Glutamatergic neuron (in vitro differentiated cells): ENCODE data around the gene GCC2. TPM values are rescaled to one million over a fixed set of nuclear protein-coding genes. Genes with fewer than 3 reads are reported as not detected.

Source experiments
- DNase-seq: peaks from one replicate; pipeline ENCODE4 v3.0.0; 2022
- H3K27ac Mint-ChIP-seq: one replicate; pipeline ENCODE4 v1.8.0; 2020; ENCODE audit warnings: mild to moderate bottlenecking, mixed read lengths, inconsistent platforms; ENCODE audit not compliant: unreplicated experiment
- H3K27me3 Mint-ChIP-seq: one replicate; pipeline ENCODE4 v1.8.0; 2020; ENCODE audit warnings: mild to moderate bottlenecking, moderate library complexity, mixed read lengths, inconsistent platforms; ENCODE audit not compliant: unreplicated experiment
- H3K36me3 Mint-ChIP-seq: one replicate; pipeline ENCODE4 v1.8.0; 2020; ENCODE audit warnings: mild to moderate bottlenecking, mixed read lengths, inconsistent platforms; ENCODE audit not compliant: unreplicated experiment
- H3K4me1 Mint-ChIP-seq: one replicate; pipeline ENCODE4 v1.8.0; 2020; ENCODE audit warnings: mild to moderate bottlenecking, low read depth, mixed read lengths, inconsistent platforms; ENCODE audit not compliant: unreplicated experiment
- H3K4me3 Mint-ChIP-seq: one replicate; pipeline ENCODE4 v1.8.0; 2020; ENCODE audit warnings: mild to moderate bottlenecking, mixed read lengths, inconsistent platforms; ENCODE audit not compliant: unreplicated experiment
- H3K9me3 Mint-ChIP-seq: one replicate; pipeline ENCODE4 v1.8.0; 2020; ENCODE audit warnings: mild to moderate bottlenecking, moderate library complexity, mixed read lengths, inconsistent platforms; ENCODE audit not compliant: unreplicated experiment
- CTCF ChIP-seq: fragments of 200-600 bp; sonication (generic); IDR thresholded peaks from one replicate; pipeline ENCODE4 v1.5.0; 2021; ENCODE audit not compliant: partially characterized antibody, unreplicated experiment
- total RNA-seq: library from RNA; stranded (reverse); fragmentation: NEBNext Ultra II Directional; extraction: Animal tissue kit (Norgen Biotek cat#: 25700); gene quantifications from one replicate; pipeline ENCODE4 v1.2.1, GENCODE V29; 2021; ENCODE audit not compliant: unreplicated experiment

The GCC2 gene
- total RNA-seq, 1 donor from 2014 or later: 36.0 TPM

GRCh38 chr2:108455571-108455970 lies 6.6 kb downstream of the GCC2 start:
- TF ChIP-seq CTCF: no peak

GRCh38 chr2:108458082-108458481 lies 9.1 kb downstream of the GCC2 start:
- TF ChIP-seq CTCF: no peak
- Mint-ChIP-seq H3K9me3 (peaks cover 16% of the 10 kb centered on the region), H3K36me3 (peaks cover 48% of the 10 kb centered on the region), H3K4me1 (no peaks in the 10 kb centered on the region), H3K27me3 (no peaks in the 10 kb centered on the region), H3K27ac (peak overlapping the region; percentile 67), H3K4me3 (peak overlapping the region; percentile 58)
- no peak for DNase-seq

More at GRCh38 chr2:108455571-108455970, 6.6 kb downstream of the GCC2 start:
- H3K27ac Mint-ChIP-seq: no peak overlapping the region
- peaks cover 38% of the 10 kb centered on the region for H3K36me3 Mint-ChIP-seq
- H3K9me3 Mint-ChIP-seq: peaks cover 13% of the 10 kb centered on the region
- H3K27me3 Mint-ChIP-seq: no peaks in the 10 kb centered on the region
- no peak overlapping the region for H3K4me3 Mint-ChIP-seq
- no peaks in the 10 kb centered on the region for H3K4me1 Mint-ChIP-seq
- no peak for DNase-seq

- H3K27me3 Mint-ChIP-seq: no peaks in the 10 kb centered on the region
- TF ChIP-seq CTCF: no peak
- DNase-seq: no peak
- H3K4me3 Mint-ChIP-seq: no peak overlapping the region
- H3K27ac Mint-ChIP-seq: no peak overlapping the region
- peaks cover 49% of the 10 kb centered on the region for H3K36me3 Mint-ChIP-seq
- H3K9me3 Mint-ChIP-seq: peaks cover 19% of the 10 kb centered on the region
- no peaks in the 10 kb centered on the region for H3K4me1 Mint-ChIP-seq
These were observed 10.4 kb downstream of the GCC2 start for GRCh38 chr2:108459441-108459840.

GRCh38 chr2:108460345-108461037 lies 11.5 kb downstream of the GCC2 start:
- Mint-ChIP-seq H3K27me3 (no peaks in the 10 kb centered on the region), H3K36me3 (peaks cover 58% of the 10 kb centered on the region), H3K4me3 (no peak overlapping the region), H3K4me1 (no peaks in the 10 kb centered on the region), H3K27ac (no peak overlapping the region), H3K9me3 (peaks cover 22% of the 10 kb centered on the region)
- no peak for DNase-seq
- no peak for TF ChIP-seq CTCF

GRCh38 chr2:108477099-108477498 lies 28.1 kb downstream of the GCC2 start:
- H3K27me3 Mint-ChIP-seq: no peaks in the 10 kb centered on the region
- H3K4me1 Mint-ChIP-seq: no peaks in the 10 kb centered on the region
- H3K9me3 Mint-ChIP-seq: no peaks in the 10 kb centered on the region
- no peak for DNase-seq
- no peak overlapping the region for H3K4me3 Mint-ChIP-seq
- H3K27ac Mint-ChIP-seq: no peak overlapping the region
- no peaks in the 10 kb centered on the region for H3K36me3 Mint-ChIP-seq
- no peak for TF ChIP-seq CTCF
